ENCODE measurements around the gene GCLC.

GCLC gene

GRCh38 chr6:53458105-53458866 lies 86.6 kb downstream of the GCLC start:
- no peak for DNase-seq (ENCODE audit: low read depth)
- TF ChIP-seq, protein P1, sequence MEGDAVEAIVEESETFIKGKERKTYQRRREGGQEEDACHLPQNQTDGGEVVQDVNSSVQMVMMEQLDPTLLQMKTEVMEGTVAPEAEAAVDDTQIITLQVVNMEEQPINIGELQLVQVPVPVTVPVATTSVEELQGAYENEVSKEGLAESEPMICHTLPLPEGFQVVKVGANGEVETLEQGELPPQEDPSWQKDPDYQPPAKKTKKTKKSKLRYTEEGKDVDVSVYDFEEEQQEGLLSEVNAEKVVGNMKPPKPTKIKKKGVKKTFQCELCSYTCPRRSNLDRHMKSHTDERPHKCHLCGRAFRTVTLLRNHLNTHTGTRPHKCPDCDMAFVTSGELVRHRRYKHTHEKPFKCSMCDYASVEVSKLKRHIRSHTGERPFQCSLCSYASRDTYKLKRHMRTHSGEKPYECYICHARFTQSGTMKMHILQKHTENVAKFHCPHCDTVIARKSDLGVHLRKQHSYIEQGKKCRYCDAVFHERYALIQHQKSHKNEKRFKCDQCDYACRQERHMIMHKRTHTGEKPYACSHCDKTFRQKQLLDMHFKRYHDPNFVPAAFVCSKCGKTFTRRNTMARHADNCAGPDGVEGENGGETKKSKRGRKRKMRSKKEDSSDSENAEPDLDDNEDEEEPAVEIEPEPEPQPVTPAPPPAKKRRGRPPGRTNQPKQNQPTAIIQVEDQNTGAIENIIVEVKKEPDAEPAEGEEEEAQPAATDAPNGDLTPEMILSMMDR (conservative IDR thresholded peaks at IDR 0.05; ENCODE audit: low read length): no peak

GRCh38 chr6:53456809-53457208 lies 88.1 kb downstream of the GCLC start:
- DNase-seq (ENCODE audit: low read depth): no peak
- TF ChIP-seq, protein P1 (conservative IDR thresholded peaks at IDR 0.05; ENCODE audit: low read length): no peak

More at GRCh38 chr6:53458105-53458866, 86.6 kb downstream of the GCLC start:
- H3K4me3 ChIP-seq (ENCODE audit: low read length): no peak overlapping the region

GRCh38 chr6:53455678-53456077 lies 89.2 kb downstream of the GCLC start:
- no peak overlapping the region for H3K4me3 ChIP-seq (ENCODE audit: low read length)
- TF ChIP-seq, protein P1 (conservative IDR thresholded peaks at IDR 0.05; ENCODE audit: low read length): no peak
- DNase-seq (ENCODE audit: low read depth): no peak

More at GRCh38 chr6:53456809-53457208, 88.1 kb downstream of the GCLC start:
- no peak overlapping the region for H3K4me3 ChIP-seq (ENCODE audit: low read length)

DNA sequence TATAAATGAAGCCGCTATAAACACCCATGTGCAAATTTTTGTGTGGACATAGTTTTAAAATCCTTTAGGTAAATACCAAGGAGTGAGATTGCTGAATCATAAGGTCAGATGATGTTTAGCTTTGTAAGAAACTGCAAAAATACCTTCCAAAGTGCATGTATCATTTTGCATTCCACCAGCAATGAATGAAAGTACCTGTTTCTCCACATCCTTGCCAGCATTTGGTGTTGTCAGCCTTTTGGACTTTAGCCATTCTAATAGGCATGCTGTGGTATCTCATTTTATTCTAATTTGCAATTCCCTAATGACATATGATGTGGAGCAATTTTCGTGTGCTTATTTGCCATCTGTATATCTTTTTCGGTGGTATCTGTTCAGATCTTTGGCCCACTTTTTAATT lies 93.7 kb downstream of the GCLC start:
- H3K4me3 ChIP-seq (ENCODE audit: low read length): no peak overlapping the region
- no peak for DNase-seq (ENCODE audit: low read depth)
- TF ChIP-seq, protein P1 (conservative IDR thresholded peaks at IDR 0.05; ENCODE audit: low read length): no peak

DNA sequence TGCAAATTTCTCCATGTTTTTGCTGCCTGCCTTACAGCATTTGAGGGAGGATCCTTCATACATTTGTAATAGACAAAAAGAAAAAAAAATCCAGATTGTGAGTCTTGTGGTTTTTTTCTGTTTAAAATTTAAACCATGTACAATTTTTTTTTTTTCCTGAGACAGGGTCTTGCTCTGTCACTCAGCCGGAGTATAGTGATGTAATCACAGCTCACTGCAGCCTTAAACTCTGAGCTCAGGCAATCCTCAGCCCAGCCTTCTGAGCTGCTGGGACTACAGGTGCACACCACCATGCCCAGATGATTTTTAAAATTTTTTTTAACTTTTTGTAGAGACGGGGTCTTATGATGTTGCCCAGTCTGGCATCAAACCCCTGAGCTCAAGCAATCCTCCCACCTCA lies 97.0 kb downstream of the GCLC start:
- TF ChIP-seq, protein P1 (conservative IDR thresholded peaks at IDR 0.05; ENCODE audit: low read length): no peak
- no peak for DNase-seq (ENCODE audit: low read depth)
- no peak overlapping the region for H3K4me3 ChIP-seq (ENCODE audit: low read length)
